ENCODE results near the gene TGM2. TPM values are rescaled to one million over a fixed set of nuclear protein-coding genes. Genes with fewer than 3 reads are reported as not detected.

The TGM2 gene
- total and polyA plus RNA-seq, 9 of the 15 experiments (the other 6 are each of a cell fraction or from before 2014, with no cell fraction given) = 5.5 to 78.5 (median 37.6) TPM

GRCh38 chr20:38082894-38083293 is 82.2 kb downstream of the TGM2 start (continued):
- TF ChIP-seq ETV5 (CRISPR knock-in tag; IDR thresholded peaks at IDR 0.05; ENCODE audit: low read depth) = no peak

- Histone ChIP-seq H3K4me2 (ENCODE audit: insufficient read depth, low read length) (no peak overlapping the region), H3K27me3 (ENCODE audit: control insufficient read depth in 2 of 2, insufficient read depth in 2 of 2, low read length in 2 of 2) (no peaks in the 10 kb centered on the region), H3K27ac (ENCODE audit: extremely low read depth, low read depth, low read length) (no peak overlapping the region), H4K20me1 (replicated peaks; ENCODE audit: control insufficient read depth, insufficient read depth, low read length) (peaks cover 7% of the 10 kb centered on the region), H3K36me3 (ENCODE audit: control insufficient read depth, insufficient read depth, low read length) (peaks cover 55% of the 10 kb centered on the region), H2AFZ (ENCODE audit: low read depth, low read length) (no peak overlapping the region), H3K79me2 (ENCODE audit: control insufficient read depth, insufficient read depth, low read length) (peaks cover 28% of the 10 kb centered on the region), H3K4me3 (no peak overlapping the region), H3K9ac (ENCODE audit: insufficient read depth in 1 of 2, low read depth in 2 of 2, low read length in 2 of 2) (no peak overlapping the region), H3K4me1 (replicated peaks in 1 of 2; ENCODE audit: control insufficient read depth in 2 of 2, insufficient read depth in 2 of 2, low read length in 2 of 2) (peaks cover 14 to 24% of the 10 kb centered on the region in 2 experiments), H3K9me1 (ENCODE audit: control insufficient read depth, insufficient read depth, low read length) (no peaks in the 10 kb centered on the region), H3K9me3 (replicated peaks; ENCODE audit: control insufficient read depth, insufficient read depth, low read depth, low read length) (no peaks in the 10 kb centered on the region)
- CTCF ChIA-PET (ENCODE audit: low intra/inter-chr PET ratio) = no interaction called here
- intact Hi-C loops (cut with micrococcal nuclease) = no loop called here
- no peak for DNase-seq (ENCODE audit: extremely low read depth in 1 of 4, low spot score in 3 of 4)
- TF ChIP-seq HNRNPUL1 (IDR thresholded peaks at IDR 0.05; ENCODE audit: low read length) (no peak), RHOXF2B (CRISPR knock-in tag; conservative IDR thresholded peaks at IDR 0.05) (no peak), SRSF9 (IDR thresholded peaks at IDR 0.05; ENCODE audit: borderline replicate concordance, low read depth, low read length) (no peak), TBP (optimal IDR thresholded peaks at IDR 0.05; ENCODE audit: low read depth, low read length) (no peak), CTCF (IDR thresholded peaks at IDR 0.05 in 2 of 3, conservative IDR thresholded peaks at IDR 0.05 in 1 of 3; ENCODE audit: insufficient read depth in 2 of 3, low read depth in 1 of 3, low read length in 3 of 3) (no peak), MYNN (IDR thresholded peaks at IDR 0.05) (peak; percentile 94), MYNN (CRISPR knock-in tag; IDR thresholded peaks at IDR 0.05) (no peak), KDM1A (IDR thresholded peaks at IDR 0.05) (no peak), TCFL5 (CRISPR knock-in tag; conservative IDR thresholded peaks at IDR 0.05) (no peak), HES1 (IDR thresholded peaks at IDR 0.05; ENCODE audit: low read depth) (no peak)
- ATAC-seq = no peak
- FAIRE-seq = no peak
- POLR2A ChIA-PET = no interaction called here
- 69% methylated on average over 3 of the region's 3 CpGs for WGBS (ENCODE audit: insufficient coverage, low coverage, missing lambda C conversion rate)
- BruUV-seq (replicated peaks) = no TSS peak
- in situ Hi-C loops (cut with MboI) = no loop called here
Measured at GRCh38 chr20:38081575-38081974, 83.5 kb downstream of the TGM2 start.
